ENCODE data around the gene ALOX15B. TPM values are rescaled to one million over a fixed set of nuclear protein-coding genes. Genes with fewer than 3 reads are reported as not detected.

Gene ALOX15B
- polyA plus RNA-seq, 1 donor from 2014 or later = not detected

DNA sequence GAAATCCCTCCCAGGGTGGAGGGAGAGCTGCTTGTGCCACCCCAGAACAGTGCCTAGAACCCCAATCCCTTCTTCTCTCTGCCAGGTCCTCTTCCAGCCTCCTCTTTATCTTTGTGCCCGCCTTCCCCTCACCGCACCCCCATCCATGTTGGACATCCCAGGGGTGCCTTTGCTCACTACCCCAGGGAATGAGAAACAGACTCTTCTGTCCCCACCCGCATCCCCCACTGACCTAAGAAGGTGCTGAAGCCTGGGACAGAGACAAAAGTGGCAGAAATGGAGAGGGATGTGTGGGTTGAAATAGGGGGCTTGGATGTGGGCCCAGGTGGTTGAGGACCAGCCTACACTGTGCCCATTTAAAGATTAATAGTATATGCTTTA is 17.0 kb downstream of the ALOX15B start:
- no peaks in the 10 kb centered on the region for H3K9me2 ChIP-seq (ENCODE audit: insufficient read depth, low read length)
- TF ChIP-seq POLR2AphosphoS5 (IDR thresholded peaks at IDR 0.05) = no peak
- no peak for TF ChIP-seq MXI1 (conservative IDR thresholded peaks at IDR 0.05; ENCODE audit: poor library complexity, severe bottlenecking)
- TF ChIP-seq TAF1 (IDR thresholded peaks at IDR 0.05; ENCODE audit: low read depth) = no peak
- TF ChIP-seq RAD21 (conservative IDR thresholded peaks at IDR 0.05) = no peak
- TF ChIP-seq EZH2 (IDR thresholded peaks at IDR 0.05; ENCODE audit: borderline replicate concordance, insufficient read depth, low read length, poor library complexity, severe bottlenecking) = no peak
- TF ChIP-seq SMC3 (conservative IDR thresholded peaks at IDR 0.05; ENCODE audit: poor library complexity) = no peak
- TF ChIP-seq, protein P1, sequence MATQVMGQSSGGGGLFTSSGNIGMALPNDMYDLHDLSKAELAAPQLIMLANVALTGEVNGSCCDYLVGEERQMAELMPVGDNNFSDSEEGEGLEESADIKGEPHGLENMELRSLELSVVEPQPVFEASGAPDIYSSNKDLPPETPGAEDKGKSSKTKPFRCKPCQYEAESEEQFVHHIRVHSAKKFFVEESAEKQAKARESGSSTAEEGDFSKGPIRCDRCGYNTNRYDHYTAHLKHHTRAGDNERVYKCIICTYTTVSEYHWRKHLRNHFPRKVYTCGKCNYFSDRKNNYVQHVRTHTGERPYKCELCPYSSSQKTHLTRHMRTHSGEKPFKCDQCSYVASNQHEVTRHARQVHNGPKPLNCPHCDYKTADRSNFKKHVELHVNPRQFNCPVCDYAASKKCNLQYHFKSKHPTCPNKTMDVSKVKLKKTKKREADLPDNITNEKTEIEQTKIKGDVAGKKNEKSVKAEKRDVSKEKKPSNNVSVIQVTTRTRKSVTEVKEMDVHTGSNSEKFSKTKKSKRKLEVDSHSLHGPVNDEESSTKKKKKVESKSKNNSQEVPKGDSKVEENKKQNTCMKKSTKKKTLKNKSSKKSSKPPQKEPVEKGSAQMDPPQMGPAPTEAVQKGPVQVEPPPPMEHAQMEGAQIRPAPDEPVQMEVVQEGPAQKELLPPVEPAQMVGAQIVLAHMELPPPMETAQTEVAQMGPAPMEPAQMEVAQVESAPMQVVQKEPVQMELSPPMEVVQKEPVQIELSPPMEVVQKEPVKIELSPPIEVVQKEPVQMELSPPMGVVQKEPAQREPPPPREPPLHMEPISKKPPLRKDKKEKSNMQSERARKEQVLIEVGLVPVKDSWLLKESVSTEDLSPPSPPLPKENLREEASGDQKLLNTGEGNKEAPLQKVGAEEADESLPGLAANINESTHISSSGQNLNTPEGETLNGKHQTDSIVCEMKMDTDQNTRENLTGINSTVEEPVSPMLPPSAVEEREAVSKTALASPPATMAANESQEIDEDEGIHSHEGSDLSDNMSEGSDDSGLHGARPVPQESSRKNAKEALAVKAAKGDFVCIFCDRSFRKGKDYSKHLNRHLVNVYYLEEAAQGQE (IDR thresholded peaks at IDR 0.05; ENCODE audit: borderline replicate concordance) = no peak
- TF ChIP-seq, protein P2, sequence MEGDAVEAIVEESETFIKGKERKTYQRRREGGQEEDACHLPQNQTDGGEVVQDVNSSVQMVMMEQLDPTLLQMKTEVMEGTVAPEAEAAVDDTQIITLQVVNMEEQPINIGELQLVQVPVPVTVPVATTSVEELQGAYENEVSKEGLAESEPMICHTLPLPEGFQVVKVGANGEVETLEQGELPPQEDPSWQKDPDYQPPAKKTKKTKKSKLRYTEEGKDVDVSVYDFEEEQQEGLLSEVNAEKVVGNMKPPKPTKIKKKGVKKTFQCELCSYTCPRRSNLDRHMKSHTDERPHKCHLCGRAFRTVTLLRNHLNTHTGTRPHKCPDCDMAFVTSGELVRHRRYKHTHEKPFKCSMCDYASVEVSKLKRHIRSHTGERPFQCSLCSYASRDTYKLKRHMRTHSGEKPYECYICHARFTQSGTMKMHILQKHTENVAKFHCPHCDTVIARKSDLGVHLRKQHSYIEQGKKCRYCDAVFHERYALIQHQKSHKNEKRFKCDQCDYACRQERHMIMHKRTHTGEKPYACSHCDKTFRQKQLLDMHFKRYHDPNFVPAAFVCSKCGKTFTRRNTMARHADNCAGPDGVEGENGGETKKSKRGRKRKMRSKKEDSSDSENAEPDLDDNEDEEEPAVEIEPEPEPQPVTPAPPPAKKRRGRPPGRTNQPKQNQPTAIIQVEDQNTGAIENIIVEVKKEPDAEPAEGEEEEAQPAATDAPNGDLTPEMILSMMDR (IDR thresholded peaks at IDR 0.05; ENCODE audit: poor library complexity, severe bottlenecking) = no peak
- H2AFZ ChIP-seq (ENCODE audit: low read depth, low read length) = no peak overlapping the region
- no peaks in the 10 kb centered on the region for H3K9me3 ChIP-seq (ENCODE audit: low read length)
- no peaks in the 10 kb centered on the region for H3K79me2 ChIP-seq (replicated peaks; ENCODE audit: insufficient read depth, low read length)
- H3K27me3 ChIP-seq (ENCODE audit: insufficient read depth, low read depth, low read length) = peaks cover 21% of the 10 kb centered on the region
- no peak overlapping the region for H3K4me3 ChIP-seq (ENCODE audit: low read length)
- H3K36me3 ChIP-seq (ENCODE audit: insufficient read depth, low read length) = no peaks in the 10 kb centered on the region
- H3K4me2 ChIP-seq (ENCODE audit: low read length) = no peak overlapping the region
- H3F3A ChIP-seq (ENCODE audit: insufficient read depth, low read length, poor library complexity, severe bottlenecking) = no peaks in the 10 kb centered on the region
- H3K9ac ChIP-seq (ENCODE audit: low read length) = no peak overlapping the region
- no peaks in the 10 kb centered on the region for H4K20me1 ChIP-seq (ENCODE audit: insufficient read depth)
- H3K27ac ChIP-seq (ENCODE audit: low read length) = no peak overlapping the region

DNA sequence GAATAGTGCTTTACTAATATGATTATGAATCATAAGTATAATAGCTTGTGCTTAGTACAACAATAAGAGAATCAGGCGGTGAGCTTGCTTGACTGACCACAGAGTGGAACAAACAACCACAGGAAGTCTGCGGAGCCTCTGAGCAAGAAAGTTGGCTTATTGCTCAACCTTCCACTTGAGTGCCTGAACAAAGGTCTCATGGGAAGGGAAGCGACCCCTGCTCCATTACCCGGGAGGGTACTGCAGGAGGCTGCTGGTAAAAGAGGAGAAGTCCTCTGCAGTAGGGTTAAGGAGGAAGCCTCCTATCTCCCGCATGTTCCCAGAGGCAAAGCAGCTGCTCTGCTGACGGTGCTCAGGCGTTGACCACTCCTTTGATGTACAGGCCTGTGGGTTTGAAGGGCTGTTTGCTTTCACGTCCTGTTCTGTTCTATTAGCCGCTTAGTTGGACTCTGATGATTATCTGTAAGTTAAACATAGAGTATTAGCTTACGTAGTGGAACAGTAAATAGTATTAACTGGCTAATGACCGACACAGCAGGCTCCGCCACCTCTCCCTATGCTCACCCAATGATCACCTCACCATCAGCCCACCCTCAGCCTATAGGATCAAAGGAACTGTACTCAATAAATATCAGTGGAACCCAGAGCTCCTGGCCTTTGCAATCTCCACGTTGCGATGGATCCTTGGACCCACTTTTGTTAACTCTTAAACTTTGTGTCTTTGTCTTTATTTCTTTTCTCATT is 17.5 kb downstream of the ALOX15B start:
- Histone ChIP-seq H3K79me2 (replicated peaks; ENCODE audit: insufficient read depth, low read length) (no peaks in the 10 kb centered on the region), H3K4me3 (ENCODE audit: low read length) (no peak overlapping the region), H3K9me3 (ENCODE audit: low read length) (no peaks in the 10 kb centered on the region), H4K20me1 (ENCODE audit: insufficient read depth) (no peaks in the 10 kb centered on the region), H3F3A (ENCODE audit: insufficient read depth, low read length, poor library complexity, severe bottlenecking) (no peaks in the 10 kb centered on the region), H3K9me2 (ENCODE audit: insufficient read depth, low read length) (no peaks in the 10 kb centered on the region), H3K36me3 (ENCODE audit: insufficient read depth, low read length) (no peaks in the 10 kb centered on the region), H3K4me2 (ENCODE audit: low read length) (no peak overlapping the region), H2AFZ (ENCODE audit: low read depth, low read length) (no peak overlapping the region), H3K27ac (ENCODE audit: low read length) (no peak overlapping the region), H3K9ac (ENCODE audit: low read length) (no peak overlapping the region), H3K27me3 (ENCODE audit: insufficient read depth, low read depth, low read length) (peaks cover 27% of the 10 kb centered on the region)
- TF ChIP-seq TAF1 (IDR thresholded peaks at IDR 0.05; ENCODE audit: low read depth) = no peak
- TF ChIP-seq, protein P1 (IDR thresholded peaks at IDR 0.05; ENCODE audit: borderline replicate concordance) = no peak
- no peak for TF ChIP-seq SMC3 (conservative IDR thresholded peaks at IDR 0.05; ENCODE audit: poor library complexity)
- TF ChIP-seq, protein P2 (IDR thresholded peaks at IDR 0.05; ENCODE audit: poor library complexity, severe bottlenecking) = no peak
- TF ChIP-seq POLR2AphosphoS5 (IDR thresholded peaks at IDR 0.05) = no peak
- no peak for TF ChIP-seq EZH2 (IDR thresholded peaks at IDR 0.05; ENCODE audit: borderline replicate concordance, insufficient read depth, low read length, poor library complexity, severe bottlenecking)
- no peak for TF ChIP-seq RAD21 (conservative IDR thresholded peaks at IDR 0.05)
- no peak for TF ChIP-seq MXI1 (conservative IDR thresholded peaks at IDR 0.05; ENCODE audit: poor library complexity, severe bottlenecking)
- no peak for TF ChIP-seq EP300 (conservative IDR thresholded peaks at IDR 0.05; ENCODE audit: poor library complexity, severe bottlenecking)

Data from neural cell (in vitro differentiated cells).